NCI-H2196 (cell line): ENCODE measurements around the gene THSD1.
"Not testable (repeated sequence)": the region's sequence is repeated elsewhere in the genome, so short reads cannot be mapped to it uniquely, and the experiment has no call there.

Experiments
- DNase-seq: peaks from one replicate; lab custom pipeline; 2025; ENCODE audit not compliant: unreplicated experiment; lab: John Stamatoyannopoulos, UW

Gene THSD1

GRCh38 chr13:52362169-52362887 lies 43.6 kb downstream of the THSD1 start:
- not testable (repeated sequence) for DNase-seq

- DNase-seq, result no peak
These were observed 44.7 kb downstream of the THSD1 start for GRCh38 chr13:52361225-52361624.

- no peak for DNase-seq
These were observed 46.4 kb downstream of the THSD1 start for GRCh38 chr13:52359534-52359933.

DNA sequence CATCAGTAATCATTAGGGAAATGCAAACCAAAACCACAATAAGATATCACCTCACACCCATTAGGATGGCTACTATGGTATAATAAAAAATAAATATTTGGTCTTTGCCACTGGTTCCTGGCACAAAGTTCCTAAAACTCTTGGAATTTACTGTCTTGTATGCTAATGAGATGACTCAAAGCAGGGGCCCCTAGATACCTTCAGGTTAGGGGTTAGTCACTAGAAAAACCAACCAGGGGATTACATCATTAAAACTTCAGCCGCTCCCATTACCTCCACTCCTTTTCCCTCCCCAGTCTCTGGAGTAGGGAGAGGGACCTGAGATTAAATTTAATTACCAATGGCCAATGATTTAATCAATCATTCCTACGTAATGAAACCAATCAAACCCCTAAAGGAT lies 49.6 kb downstream of the THSD1 start:
- no peak for DNase-seq

DNA sequence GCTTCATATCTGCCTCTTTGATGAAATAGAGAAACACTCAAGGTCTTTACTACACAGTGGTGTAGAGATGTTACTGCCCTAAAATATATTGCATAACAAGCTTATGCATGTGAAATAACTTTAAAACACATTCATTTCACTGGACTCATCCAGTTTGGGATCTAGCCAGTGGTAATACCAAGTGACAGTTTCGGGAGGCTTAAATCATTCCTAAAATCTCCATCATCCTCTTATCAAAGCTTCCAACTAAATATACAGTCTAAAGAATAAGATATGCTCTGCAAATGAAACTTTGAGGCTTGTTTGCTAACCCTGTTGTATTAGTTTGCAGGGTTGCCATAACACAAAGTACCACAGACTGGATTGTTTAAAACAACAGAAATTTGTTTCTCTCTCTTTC lies 52.8 kb downstream of the THSD1 start:
- no peak for DNase-seq

DNA sequence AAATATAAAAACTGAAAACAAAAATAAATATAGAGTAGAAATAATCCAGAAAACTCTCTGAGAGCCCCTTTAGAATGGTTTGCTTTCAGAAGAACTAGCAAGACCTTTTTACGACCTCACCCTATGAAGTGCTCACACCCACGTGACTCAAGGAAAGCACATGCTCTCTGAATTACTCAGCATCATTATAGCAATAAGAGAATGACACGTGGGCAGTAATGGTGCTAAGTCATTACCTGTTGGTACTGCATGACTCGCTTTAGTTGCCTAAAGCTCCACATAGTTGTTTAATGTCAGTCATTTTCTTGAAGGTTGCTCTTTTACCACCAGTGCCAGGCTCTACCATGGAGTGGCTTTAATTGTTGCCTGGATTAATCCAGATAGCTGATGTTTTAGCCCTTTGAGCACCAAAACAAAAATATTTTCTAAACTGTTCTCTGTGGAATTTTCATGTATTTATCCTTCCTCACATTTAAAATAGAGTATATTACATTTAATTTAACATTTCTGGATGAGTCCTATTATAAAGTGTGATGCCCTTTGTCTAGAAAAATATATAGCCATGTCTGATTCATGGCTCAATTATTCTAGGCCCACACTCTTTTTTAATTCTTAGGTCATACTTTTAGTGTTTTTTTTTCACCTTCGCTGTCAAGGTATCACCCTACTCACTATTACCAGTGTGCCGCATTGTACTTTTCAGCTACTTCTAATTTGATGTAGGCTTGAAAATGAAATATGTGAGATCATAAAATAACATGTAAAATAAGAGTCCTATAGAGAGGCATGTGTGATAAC lies 56.8 kb downstream of the THSD1 start:
- no peak for DNase-seq

DNA sequence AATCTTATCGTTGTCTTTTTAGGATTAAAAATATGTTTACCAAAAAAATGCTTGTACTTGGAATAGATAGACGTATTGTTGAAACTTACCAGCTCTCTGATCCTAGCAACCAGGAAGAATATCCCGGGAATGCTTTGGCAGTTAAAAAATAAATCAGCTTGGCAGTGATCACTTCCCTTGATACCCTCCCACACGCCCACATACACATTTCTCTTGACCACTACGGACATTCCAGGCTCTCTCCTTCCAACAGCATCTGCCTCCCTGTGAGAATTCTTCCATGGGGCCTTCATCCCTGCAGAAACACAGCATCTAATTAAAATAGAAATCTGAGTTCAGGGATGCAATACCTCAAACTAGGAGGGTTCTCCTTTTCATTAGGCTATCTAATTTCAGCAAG lies 57.9 kb downstream of the THSD1 start:
- DNase-seq, result no peak

DNA sequence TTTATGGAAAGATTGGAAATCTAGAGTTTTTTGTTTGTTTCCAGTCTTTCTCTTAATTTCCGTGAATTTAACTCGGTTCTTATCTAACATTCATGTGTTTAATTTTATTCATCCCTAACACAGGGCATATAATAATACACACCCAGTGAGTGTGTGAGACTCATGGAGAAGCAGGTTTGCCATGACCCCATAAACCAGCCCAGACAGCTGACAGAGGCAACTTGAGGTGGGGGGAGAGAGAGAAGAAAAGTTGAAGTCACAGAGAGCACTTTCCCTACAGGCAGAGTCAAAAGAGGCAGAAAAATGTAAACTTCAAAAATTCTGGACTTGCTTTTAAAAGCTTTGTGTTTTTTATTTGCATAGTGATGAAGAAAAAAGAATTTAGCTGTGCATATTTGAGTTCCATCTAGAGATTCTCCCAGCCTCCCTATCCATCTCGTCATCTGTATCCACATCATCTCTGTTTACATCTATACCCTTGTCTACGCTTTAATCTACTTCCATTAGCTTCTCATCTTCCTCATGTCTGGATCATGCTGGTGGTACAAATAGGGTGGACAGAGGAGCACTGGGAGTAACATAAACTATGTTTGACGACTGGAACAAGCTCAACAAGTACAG lies 60.2 kb downstream of the THSD1 start:
- no peak for DNase-seq

GRCh38 chr13:52345048-52345447 lies 60.9 kb downstream of the THSD1 start:
- no peak for DNase-seq

GRCh38 chr13:52344108-52344507 lies 61.9 kb downstream of the THSD1 start:
- no peak for DNase-seq

DNA sequence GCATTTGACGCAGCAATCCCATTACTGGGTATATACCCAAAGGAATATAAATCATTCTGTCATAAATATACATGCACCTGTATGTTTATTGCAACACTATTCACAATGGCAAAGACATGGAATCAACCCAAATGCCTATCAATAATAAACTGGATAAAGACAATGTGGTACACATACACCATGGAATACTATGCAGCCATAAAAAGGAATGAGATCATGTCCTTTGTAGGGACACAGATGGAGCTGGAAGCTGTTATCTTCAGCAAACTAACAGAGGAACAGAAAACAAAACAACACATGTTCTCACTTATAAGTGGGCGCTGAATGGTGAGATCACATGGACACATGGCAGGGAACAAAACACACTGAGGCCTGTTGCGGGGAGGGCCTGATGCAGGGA lies 63.8 kb downstream of the THSD1 start:
- DNase-seq, result not testable (repeated sequence)

- DNase-seq, result not testable (repeated sequence)
These were observed 68.0 kb downstream of the THSD1 start for GRCh38 chr13:52337828-52338455.

DNA sequence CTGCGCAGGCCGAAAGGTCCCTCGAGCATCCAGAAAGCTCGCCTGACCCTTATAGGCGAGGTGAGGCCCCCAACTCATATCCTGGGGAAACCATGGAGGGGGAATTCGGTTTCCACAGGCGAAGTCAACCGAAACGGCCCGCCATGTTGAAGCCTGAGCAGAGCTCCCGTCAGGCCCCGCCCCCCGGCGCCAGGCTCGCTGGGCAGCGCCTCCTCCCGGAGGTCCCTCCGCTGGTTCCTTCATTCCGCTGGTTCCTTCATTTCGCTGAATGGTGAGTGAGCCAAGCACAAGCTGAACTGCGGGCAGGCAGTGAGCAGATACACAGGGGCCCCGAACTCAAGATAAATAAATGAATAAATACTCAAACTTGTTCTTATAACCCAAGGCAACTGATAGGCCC lies 71.9 kb downstream of the THSD1 start:
- not testable (repeated sequence) for DNase-seq

- DNase-seq, result not testable (repeated sequence)
These were observed 74.1 kb downstream of the THSD1 start for GRCh38 chr13:52331844-52332243.
